BLaER1 treated with 17β-estradiol and CSF1 and Interleukin-3, amounts not matched to agents 10 nM and 100 nM (cell line): ENCODE data around the gene SEMA3C.

Source experiments
- H3K27ac ChIP-seq, 11 experiments: shearing (Covaris generic); formaldehyde crosslinking; 2 replicates each; pipeline ENCODE4 v1.8.1; 2022
- H3K27me3 ChIP-seq, 11 experiments: shearing (Covaris generic); formaldehyde crosslinking; 2 replicates each; pipeline ENCODE4 v1.8.1; 2022
- H3K36me3 ChIP-seq, 11 experiments: shearing (Covaris generic); formaldehyde crosslinking; 2 replicates each; pipeline ENCODE4 v1.8.1; 2022
- H3K4me1 ChIP-seq, 10 experiments: shearing (Covaris generic); formaldehyde crosslinking; 2 replicates each; pipeline ENCODE4 v1.8.1; 2022
- H3K4me2 ChIP-seq, 11 experiments: shearing (Covaris generic); formaldehyde crosslinking; 2 replicates each; pipeline ENCODE4 v1.8.1; 2022
- H3K4me3 ChIP-seq, 10 experiments: shearing (Covaris generic); formaldehyde crosslinking; 2 replicates each; pipeline ENCODE4 v1.8.1; 2022
- H3K9ac ChIP-seq, 11 experiments: shearing (Covaris generic); formaldehyde crosslinking; 2 replicates each; pipeline ENCODE4 v1.8.1; 2022
- H3K9me3 ChIP-seq, 11 experiments: shearing (Covaris generic); formaldehyde crosslinking; replicated peaks in 1 of 11; 2 replicates each; pipeline ENCODE4 v1.8.1; 2022
- H4K20me1 ChIP-seq, 11 experiments: shearing (Covaris generic); formaldehyde crosslinking; 2 replicates each; pipeline ENCODE4 v1.8.1; 2022
- Cebpa-rat ChIP-seq, 11 experiments: shearing (Covaris generic); IDR thresholded peaks; 2 replicates each; pipeline ENCODE4 v1.8.1; 2022

SEMA3C gene

GRCh38 chr7:80848841-80849240 lies 70.0 kb downstream of the SEMA3C start:
- TF ChIP-seq Cebpa-rat (IDR thresholded peaks at IDR 0.05): no peak
- H3K36me3 ChIP-seq: no peaks in the 10 kb centered on the region
- no peak overlapping the region for H3K27ac ChIP-seq
- no peak overlapping the region for H3K9ac ChIP-seq
- no peak overlapping the region for H3K4me2 ChIP-seq
- H3K4me1 ChIP-seq: no peaks in the 10 kb centered on the region
- no peaks in the 10 kb centered on the region for H3K27me3 ChIP-seq
- H3K9me3 ChIP-seq: no peaks in the 10 kb centered on the region
- no peaks in the 10 kb centered on the region for H4K20me1 ChIP-seq
- H3K4me3 ChIP-seq: no peak overlapping the region

- no peaks in the 10 kb centered on the region for H3K36me3 ChIP-seq
- H3K4me3 ChIP-seq: no peak overlapping the region
- no peak overlapping the region for H3K27ac ChIP-seq
- H3K9ac ChIP-seq: no peak overlapping the region
- no peak overlapping the region for H3K4me2 ChIP-seq
- H4K20me1 ChIP-seq: no peaks in the 10 kb centered on the region
- no peaks in the 10 kb centered on the region for H3K4me1 ChIP-seq
- peak in 2 of 11 experiments; percentile 21 to 52; a peak in 2 of 22 replicates for TF ChIP-seq Cebpa-rat (IDR thresholded peaks at IDR 0.05)
- H3K27me3 ChIP-seq: no peaks in the 10 kb centered on the region
- no peaks in the 10 kb centered on the region for H3K9me3 ChIP-seq
These were observed 71.0 kb downstream of the SEMA3C start for GRCh38 chr7:80847895-80848294.

GRCh38 chr7:80847027-80847426 lies 71.8 kb downstream of the SEMA3C start:
- Histone ChIP-seq H3K4me3 (no peak overlapping the region), H3K36me3 (no peaks in the 10 kb centered on the region), H3K27ac (no peak overlapping the region), H4K20me1 (no peaks in the 10 kb centered on the region), H3K9ac (no peak overlapping the region), H3K4me1 (no peaks in the 10 kb centered on the region), H3K9me3 (no peaks in the 10 kb centered on the region), H3K27me3 (no peaks in the 10 kb centered on the region), H3K4me2 (no peak overlapping the region)
- no peak for TF ChIP-seq Cebpa-rat (IDR thresholded peaks at IDR 0.05)

GRCh38 chr7:80844916-80845315 lies 73.9 kb downstream of the SEMA3C start:
- Histone ChIP-seq H3K4me2 (no peak overlapping the region), H3K36me3 (no peaks in the 10 kb centered on the region), H3K4me3 (no peak overlapping the region), H4K20me1 (no peaks in the 10 kb centered on the region), H3K4me1 (no peaks in the 10 kb centered on the region), H3K27me3 (no peaks in the 10 kb centered on the region), H3K9me3 (no peaks in the 10 kb centered on the region), H3K27ac (no peak overlapping the region), H3K9ac (no peak overlapping the region)
- TF ChIP-seq Cebpa-rat (IDR thresholded peaks at IDR 0.05): no peak

- H4K20me1 ChIP-seq: no peaks in the 10 kb centered on the region
- no peak overlapping the region for H3K4me2 ChIP-seq
- H3K36me3 ChIP-seq: no peaks in the 10 kb centered on the region
- H3K27ac ChIP-seq: no peak overlapping the region
- no peak overlapping the region for H3K9ac ChIP-seq
- no peaks in the 10 kb centered on the region for H3K27me3 ChIP-seq
- TF ChIP-seq Cebpa-rat (IDR thresholded peaks at IDR 0.05): no peak
- H3K4me1 ChIP-seq: no peaks in the 10 kb centered on the region
- H3K9me3 ChIP-seq: no peaks in the 10 kb centered on the region
- no peak overlapping the region for H3K4me3 ChIP-seq
These were observed 75.7 kb downstream of the SEMA3C start for GRCh38 chr7:80843018-80843677.

- Histone ChIP-seq H3K27me3 (no peaks in the 10 kb centered on the region), H3K9ac (no peak overlapping the region), H3K4me2 (no peak overlapping the region), H3K9me3 (no peaks in the 10 kb centered on the region), H3K4me3 (no peak overlapping the region), H3K36me3 (no peaks in the 10 kb centered on the region), H4K20me1 (no peaks in the 10 kb centered on the region), H3K27ac (no peak overlapping the region), H3K4me1 (no peaks in the 10 kb centered on the region)
- TF ChIP-seq Cebpa-rat (IDR thresholded peaks at IDR 0.05): no peak
These were observed 76.6 kb downstream of the SEMA3C start for GRCh38 chr7:80842022-80842790.

GRCh38 chr7:80841423-80841955 lies 77.4 kb downstream of the SEMA3C start:
- Histone ChIP-seq H3K36me3 (no peaks in the 10 kb centered on the region), H3K4me1 (no peaks in the 10 kb centered on the region), H4K20me1 (no peaks in the 10 kb centered on the region), H3K27ac (no peak overlapping the region), H3K27me3 (no peaks in the 10 kb centered on the region), H3K4me3 (no peak overlapping the region), H3K9ac (no peak overlapping the region), H3K4me2 (no peak overlapping the region), H3K9me3 (no peaks in the 10 kb centered on the region)
- no peak for TF ChIP-seq Cebpa-rat (IDR thresholded peaks at IDR 0.05)

GRCh38 chr7:80840681-80841080 lies 78.2 kb downstream of the SEMA3C start:
- no peak overlapping the region for H3K4me2 ChIP-seq
- no peak overlapping the region for H3K27ac ChIP-seq
- no peak for TF ChIP-seq Cebpa-rat (IDR thresholded peaks at IDR 0.05)
- no peaks in the 10 kb centered on the region for H4K20me1 ChIP-seq
- no peaks in the 10 kb centered on the region for H3K9me3 ChIP-seq
- no peaks in the 10 kb centered on the region for H3K4me1 ChIP-seq
- no peak overlapping the region for H3K9ac ChIP-seq
- no peaks in the 10 kb centered on the region for H3K27me3 ChIP-seq
- H3K4me3 ChIP-seq: no peak overlapping the region
- H3K36me3 ChIP-seq: no peaks in the 10 kb centered on the region

- no peaks in the 10 kb centered on the region for H3K9me3 ChIP-seq
- H3K36me3 ChIP-seq: no peaks in the 10 kb centered on the region
- no peaks in the 10 kb centered on the region for H3K4me1 ChIP-seq
- no peak overlapping the region for H3K4me3 ChIP-seq
- H3K27me3 ChIP-seq: no peaks in the 10 kb centered on the region
- H4K20me1 ChIP-seq: no peaks in the 10 kb centered on the region
- no peak overlapping the region for H3K9ac ChIP-seq
- no peak overlapping the region for H3K27ac ChIP-seq
- H3K4me2 ChIP-seq: no peak overlapping the region
- no peak for TF ChIP-seq Cebpa-rat (IDR thresholded peaks at IDR 0.05)
These were observed 79.0 kb downstream of the SEMA3C start for GRCh38 chr7:80839855-80840254.

GRCh38 chr7:80838643-80839042 lies 80.2 kb downstream of the SEMA3C start:
- H3K4me2 ChIP-seq: no peak overlapping the region
- H3K36me3 ChIP-seq: no peaks in the 10 kb centered on the region
- H3K4me1 ChIP-seq: no peaks in the 10 kb centered on the region
- H3K27me3 ChIP-seq: no peaks in the 10 kb centered on the region
- no peaks in the 10 kb centered on the region for H4K20me1 ChIP-seq
- TF ChIP-seq Cebpa-rat (IDR thresholded peaks at IDR 0.05): no peak
- no peaks in the 10 kb centered on the region for H3K9me3 ChIP-seq
- no peak overlapping the region for H3K9ac ChIP-seq
- no peak overlapping the region for H3K4me3 ChIP-seq
- no peak overlapping the region for H3K27ac ChIP-seq
